ENCODE data around the gene TMTC1. TPM values are rescaled to one million over a fixed set of nuclear protein-coding genes. Genes with fewer than 3 reads are reported as not detected.

The TMTC1 gene
- polyA plus RNA-seq, 1 of the 3 experiments (the other 2 are of a cell fraction): 0.13 TPM

DNA sequence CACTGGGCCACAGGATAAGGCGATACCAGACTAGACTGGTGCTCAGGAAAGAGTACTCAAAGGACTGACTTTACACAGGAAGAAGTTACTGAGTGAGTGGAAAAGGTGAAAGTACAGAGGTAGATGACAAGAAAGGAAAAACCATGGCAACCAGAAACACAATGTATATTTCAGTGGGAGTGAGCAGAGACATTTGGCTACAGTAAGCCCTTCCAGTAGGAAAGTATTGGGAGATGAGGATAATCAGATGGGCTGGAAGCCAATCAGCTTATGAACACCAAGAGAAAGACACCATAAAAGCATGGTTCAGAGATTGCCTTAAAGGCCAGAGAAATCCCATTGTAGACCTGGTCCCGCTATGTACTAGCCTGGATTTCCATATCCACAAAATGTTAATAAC lies 51.6 kb downstream of the TMTC1 start:
- Histone ChIP-seq H4K20me1 (ENCODE audit: insufficient read depth) (no peaks in the 10 kb centered on the region), H3K79me2 (ENCODE audit: insufficient read depth) (no peaks in the 10 kb centered on the region), H3F3A (replicated peaks; ENCODE audit: insufficient read depth) (no peaks in the 10 kb centered on the region), H3K9me2 (no peaks in the 10 kb centered on the region), H3K4me1 (ENCODE audit: control insufficient read depth in 1 of 2, insufficient read depth in 2 of 2, low read depth in 1 of 2, low read length in 1 of 2) (peaks cover 0 to 6% of the 10 kb centered on the region in 2 experiments; a peak in 2 of 4 replicates), H2AFZ (ENCODE audit: low read depth) (no peak overlapping the region), H3K27me3 (ENCODE audit: insufficient read depth) (no peaks in the 10 kb centered on the region), H3K9ac (no peak overlapping the region), H3K4me2 (no peak overlapping the region), H3K4me3 (ENCODE audit: low read depth in 2 of 2, low read length in 1 of 2) (no peak overlapping the region), H3K9me3 (no peaks in the 10 kb centered on the region), H3K27ac (ENCODE audit: low read depth in 2 of 2, low read length in 1 of 2) (0 out of 4 replicates have a peak overlapping the region, but pooled peaks of 1 of the 2 experiments have one; percentile 16), H3K36me3 (replicated peaks in 1 of 2; ENCODE audit: control insufficient read depth in 1 of 2, insufficient read depth in 2 of 2, low read length in 1 of 2) (no peaks in the 10 kb centered on the region)
- DNase-seq: peak; percentile 34
- WGBS (ENCODE audit: low lambda C conversion rate): 78% methylated on average over 2 of the region's 2 CpGs
- TF ChIP-seq GATA2 (CRISPR knock-in tag; IDR thresholded peaks at IDR 0.05): peak; percentile 53; the same call in 1 of the 2 replicates
- TF ChIP-seq YY1 (IDR thresholded peaks at IDR 0.05; ENCODE audit: low read depth): no peak
- POLR2A ChIA-PET: no interaction called here
- CTCF ChIA-PET: no interaction called here

GRCh38 chr12:29731591-29731990 lies 52.2 kb downstream of the TMTC1 start:
- no peak overlapping the region for H3K9ac ChIP-seq
- peaks cover 0 to 6% of the 10 kb centered on the region in 2 experiments; a peak in 2 of 4 replicates for H3K4me1 ChIP-seq (ENCODE audit: control insufficient read depth in 1 of 2, insufficient read depth in 2 of 2, low read depth in 1 of 2, low read length in 1 of 2)
- no peaks in the 10 kb centered on the region for H3K79me2 ChIP-seq (ENCODE audit: insufficient read depth)
- H3F3A ChIP-seq (replicated peaks; ENCODE audit: insufficient read depth): no peaks in the 10 kb centered on the region
- no peaks in the 10 kb centered on the region for H3K27me3 ChIP-seq (ENCODE audit: insufficient read depth)
- H3K9me2 ChIP-seq: no peaks in the 10 kb centered on the region
- H3K27ac ChIP-seq (ENCODE audit: low read depth in 2 of 2, low read length in 1 of 2): no peak overlapping the region
- DNase-seq: no peak
- H3K4me3 ChIP-seq (ENCODE audit: low read depth in 2 of 2, low read length in 1 of 2): no peak overlapping the region
- ChIA-PET POLR2A (no interaction called here), CTCF (interaction anchor here (0.7 kb wide), 1 partner anchor 626 kb away, joined by 3 read pairs; no protein-coding TSS in a partner anchor)
- 70% methylated on average over 2 of the region's 2 CpGs for WGBS (ENCODE audit: low lambda C conversion rate)
- no peak overlapping the region for H3K4me2 ChIP-seq
- no peak overlapping the region for H2AFZ ChIP-seq (ENCODE audit: low read depth)
- TF ChIP-seq, protein P1, sequence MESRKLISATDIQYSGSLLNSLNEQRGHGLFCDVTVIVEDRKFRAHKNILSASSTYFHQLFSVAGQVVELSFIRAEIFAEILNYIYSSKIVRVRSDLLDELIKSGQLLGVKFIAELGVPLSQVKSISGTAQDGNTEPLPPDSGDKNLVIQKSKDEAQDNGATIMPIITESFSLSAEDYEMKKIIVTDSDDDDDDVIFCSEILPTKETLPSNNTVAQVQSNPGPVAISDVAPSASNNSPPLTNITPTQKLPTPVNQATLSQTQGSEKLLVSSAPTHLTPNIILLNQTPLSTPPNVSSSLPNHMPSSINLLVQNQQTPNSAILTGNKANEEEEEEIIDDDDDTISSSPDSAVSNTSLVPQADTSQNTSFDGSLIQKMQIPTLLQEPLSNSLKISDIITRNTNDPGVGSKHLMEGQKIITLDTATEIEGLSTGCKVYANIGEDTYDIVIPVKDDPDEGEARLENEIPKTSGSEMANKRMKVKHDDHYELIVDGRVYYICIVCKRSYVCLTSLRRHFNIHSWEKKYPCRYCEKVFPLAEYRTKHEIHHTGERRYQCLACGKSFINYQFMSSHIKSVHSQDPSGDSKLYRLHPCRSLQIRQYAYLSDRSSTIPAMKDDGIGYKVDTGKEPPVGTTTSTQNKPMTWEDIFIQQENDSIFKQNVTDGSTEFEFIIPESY (IDR thresholded peaks at IDR 0.05; ENCODE audit: borderline replicate concordance, low read depth): no peak
- no peak for TF ChIP-seq TEAD4 (IDR thresholded peaks at IDR 0.05; ENCODE audit: borderline replicate concordance, insufficient read depth)
- no peak for TF ChIP-seq MXI1 (IDR thresholded peaks at IDR 0.05; ENCODE audit: low read depth, low read length)
- TF ChIP-seq YY1 (IDR thresholded peaks at IDR 0.05; ENCODE audit: low read depth): no peak
- no peak for TF ChIP-seq JUND (IDR thresholded peaks at IDR 0.05)
- TF ChIP-seq CTCF (IDR thresholded peaks at IDR 0.05): no peak
- no peak for TF ChIP-seq FOSL2 (IDR thresholded peaks at IDR 0.05; ENCODE audit: borderline replicate concordance, low read depth)
- no peak for TF ChIP-seq GABPA (IDR thresholded peaks at IDR 0.05; ENCODE audit: low read depth)
- TF ChIP-seq NFIC (IDR thresholded peaks at IDR 0.05; ENCODE audit: borderline replicate concordance): no peak
- no peak for TF ChIP-seq EZH2phosphoT487 (IDR thresholded peaks at IDR 0.05; ENCODE audit: borderline replicate concordance, low read depth)
- H4K20me1 ChIP-seq (ENCODE audit: insufficient read depth): no peaks in the 10 kb centered on the region
- no peaks in the 10 kb centered on the region for H3K36me3 ChIP-seq (replicated peaks in 1 of 2; ENCODE audit: control insufficient read depth in 1 of 2, insufficient read depth in 2 of 2, low read length in 1 of 2)
- H3K9me3 ChIP-seq: no peaks in the 10 kb centered on the region
